ENCODE data around the gene GMDS. TPM values are rescaled to one million over a fixed set of nuclear protein-coding genes. Genes with fewer than 3 reads are reported as not detected.
A peak's percentile ranks its signal among the peaks of the same experiment; 100 is the strongest.

The GMDS gene
- total and polyA plus RNA-seq, 2 donors (not counting 3 experiments of a cell fraction or from before 2014, with no cell fraction given): 9.8 to 23.5 TPM

DNA sequence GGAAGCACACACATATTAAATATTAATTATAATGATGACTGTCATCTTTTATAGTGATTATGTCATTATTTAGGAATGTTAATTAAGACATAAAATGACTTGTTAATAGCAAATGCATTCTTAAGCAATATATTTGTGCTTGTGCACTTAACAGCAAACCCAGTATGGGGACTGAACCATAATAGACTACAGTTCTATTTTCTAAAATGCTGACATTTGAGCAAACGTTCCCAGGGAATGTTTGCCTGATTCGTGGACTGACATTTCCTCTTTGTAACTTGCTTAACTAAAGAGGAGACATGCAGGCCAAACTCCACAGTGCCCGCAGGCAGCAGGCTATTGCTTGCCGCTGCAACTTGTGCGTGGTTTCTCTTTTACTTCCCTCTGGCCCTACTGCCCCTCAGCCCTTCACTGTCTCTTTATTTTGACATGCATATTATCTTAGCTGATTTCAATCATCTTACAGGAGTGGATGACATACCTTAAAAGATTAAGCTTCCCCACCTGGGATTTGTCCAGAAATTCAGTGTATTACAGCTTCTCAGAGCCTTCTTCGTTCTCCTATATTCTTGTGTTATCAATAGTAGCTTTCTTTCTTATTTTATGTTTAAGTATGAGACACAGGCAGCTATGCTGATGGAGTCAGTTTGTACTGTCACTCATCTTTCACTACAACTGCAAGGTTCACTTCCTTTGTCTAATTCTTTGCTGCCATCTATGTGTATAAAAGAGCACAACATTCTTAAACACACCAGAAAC is 141.5 kb downstream of the GMDS start:
- no peaks in the 10 kb centered on the region for H3K9me1 ChIP-seq (replicated peaks; ENCODE audit: control insufficient read depth, extremely low read depth, insufficient read depth, low read length)
- H2AFZ ChIP-seq (ENCODE audit: low read depth, low read length): peak overlapping the region; percentile 35
- peak overlapping the region; percentile 46 for H3K27ac ChIP-seq (ENCODE audit: insufficient read depth, low read depth, low read length)
- H3K4me3 ChIP-seq (replicated peaks in 1 of 3; ENCODE audit: insufficient read depth in 1 of 3, low read depth in 1 of 3, low read length in 3 of 3): peak overlapping the region in 2 of 3 experiments; percentile 1 to 47
- CTCF ChIA-PET: interaction anchor here (0.6 to 3.4 kb wide), 54 partner anchors 9 to 602 kb away, joined by 3 to 49 read pairs (median 4); partner anchors contain the start of gene FOXC1
- intact Hi-C loops (cut with micrococcal nuclease) (loop anchor here (1.0 to 5.0 kb wide), 12 partner anchors 92 to 530 kb away; partner anchors contain the start of gene FOXC1), dilution Hi-C loops (cut with MboI; ENCODE audit: extremely low pct_ligation_motif_present, low sequenced_read_pairs) (loop anchor here (25.0 kb wide), 3 partner anchors 317 to 533 kb away; partner anchors contain the start of gene FOXC1)
- no peaks in the 10 kb centered on the region for H4K20me1 ChIP-seq (replicated peaks; ENCODE audit: control insufficient read depth, extremely low read depth, insufficient read depth, low read length)
- POLR2A ChIA-PET: interaction anchor here (1.2 kb wide), 1 partner anchor 492 kb away, joined by 5 read pairs; no protein-coding TSS in a partner anchor
- FAIRE-seq (peak; percentile 84), DNase-seq (ENCODE audit: low read depth, low spot score) (peak; percentile 84)
- TF ChIP-seq GATA2 (IDR thresholded peaks at IDR 0.05; ENCODE audit: insufficient read depth, insufficient read length, low read depth, low read length) (no peak), CTCF (IDR thresholded peaks at IDR 0.05; ENCODE audit: extremely low read depth in 1 of 2, insufficient read depth in 1 of 2, low read depth in 1 of 2, low read length in 2 of 2) (peak; percentile 37 to 40)
- peak overlapping the region; percentile 87 for H3K4me2 ChIP-seq (ENCODE audit: insufficient read depth, low read length)
- H3K79me2 ChIP-seq (ENCODE audit: control insufficient read depth, insufficient read depth, low read length): no peaks in the 10 kb centered on the region
- H3K36me3 ChIP-seq (ENCODE audit: control insufficient read depth in 2 of 2, extremely low read depth in 1 of 2, insufficient read depth in 2 of 2, low read length in 2 of 2): no peaks in the 10 kb centered on the region
- H3K9me3 ChIP-seq (replicated peaks; ENCODE audit: control insufficient read depth, insufficient read depth, low read length): no peaks in the 10 kb centered on the region
- H3K27me3 ChIP-seq (ENCODE audit: control insufficient read depth in 2 of 2, insufficient read depth in 2 of 2, low read length in 2 of 2): no peaks in the 10 kb centered on the region
- peak overlapping the region; percentile 47 for H3K9ac ChIP-seq (replicated peaks; ENCODE audit: extremely low read depth, insufficient read depth, low read length)
- BruUV-seq (replicated peaks): no TSS peak
- peaks cover 21% of the 10 kb centered on the region for H3K4me1 ChIP-seq (ENCODE audit: control insufficient read depth, extremely low read depth, insufficient read depth, low read length)

- no peaks in the 10 kb centered on the region for H3K9me1 ChIP-seq (replicated peaks; ENCODE audit: control insufficient read depth, extremely low read depth, insufficient read depth, low read length)
- H3K9ac ChIP-seq (replicated peaks; ENCODE audit: extremely low read depth, insufficient read depth, low read length): no peak overlapping the region
- dilution Hi-C loops (cut with MboI; ENCODE audit: extremely low pct_ligation_motif_present, low sequenced_read_pairs) (loop anchor here (25.0 kb wide), 3 partner anchors 316 to 534 kb away; partner anchors contain the start of gene FOXC1), intact Hi-C loops (cut with micrococcal nuclease) (loop anchor here (5.0 kb wide), 1 partner anchor 211 kb away; no protein-coding TSS in a partner anchor)
- BruUV-seq (replicated peaks): no TSS peak
- no peaks in the 10 kb centered on the region for H4K20me1 ChIP-seq (replicated peaks; ENCODE audit: control insufficient read depth, extremely low read depth, insufficient read depth, low read length)
- POLR2A ChIA-PET: no interaction called here
- H3K79me2 ChIP-seq (ENCODE audit: control insufficient read depth, insufficient read depth, low read length): no peaks in the 10 kb centered on the region
- no peak for TF ChIP-seq CTCF (IDR thresholded peaks at IDR 0.05; ENCODE audit: extremely low read depth in 1 of 2, insufficient read depth in 1 of 2, low read depth in 1 of 2, low read length in 2 of 2)
- no peak for TF ChIP-seq MAX (IDR thresholded peaks at IDR 0.05; ENCODE audit: insufficient read depth, insufficient read length)
- no peak for TF ChIP-seq FOS (IDR thresholded peaks at IDR 0.05; ENCODE audit: borderline replicate concordance, insufficient read depth, low read length)
- no peak for TF ChIP-seq JUN (IDR thresholded peaks at IDR 0.05; ENCODE audit: borderline replicate concordance, insufficient read depth, insufficient read length, low read depth)
- no peak for TF ChIP-seq POLR2AphosphoS5 (IDR thresholded peaks at IDR 0.05; ENCODE audit: insufficient read depth, low read depth, low read length)
- no peak for TF ChIP-seq EZH2 (IDR thresholded peaks at IDR 0.05; ENCODE audit: borderline replicate concordance, low read depth, low read length, severe bottlenecking)
- TF ChIP-seq POLR2A (IDR thresholded peaks at IDR 0.05; ENCODE audit: low read depth, low read length): no peak
- no peak for TF ChIP-seq MYC (IDR thresholded peaks at IDR 0.05; ENCODE audit: low read depth, low read length)
- TF ChIP-seq GATA2 (IDR thresholded peaks at IDR 0.05; ENCODE audit: insufficient read depth, insufficient read length, low read depth, low read length): no peak
- DNase-seq (ENCODE audit: low read depth, low spot score): peak; percentile 69
- H3K4me3 ChIP-seq (replicated peaks in 1 of 3; ENCODE audit: insufficient read depth in 1 of 3, low read depth in 1 of 3, low read length in 3 of 3): no peak overlapping the region
- peaks cover 21% of the 10 kb centered on the region for H3K4me1 ChIP-seq (ENCODE audit: control insufficient read depth, extremely low read depth, insufficient read depth, low read length)
- no peak for FAIRE-seq
- CTCF ChIA-PET: interaction anchor here (0.7 to 3.4 kb wide), 4 partner anchors 208 to 498 kb away, joined by 3 to 49 read pairs (median 11); partner anchors contain the start of gene FOXC1
- H2AFZ ChIP-seq (ENCODE audit: low read depth, low read length): no peak overlapping the region
- peak overlapping the region; percentile 22 for H3K27ac ChIP-seq (ENCODE audit: insufficient read depth, low read depth, low read length)
- H3K27me3 ChIP-seq (ENCODE audit: control insufficient read depth in 2 of 2, insufficient read depth in 2 of 2, low read length in 2 of 2): no peaks in the 10 kb centered on the region
- H3K4me2 ChIP-seq (ENCODE audit: insufficient read depth, low read length): peak overlapping the region; percentile 93
- H3K36me3 ChIP-seq (ENCODE audit: control insufficient read depth in 2 of 2, extremely low read depth in 1 of 2, insufficient read depth in 2 of 2, low read length in 2 of 2): no peaks in the 10 kb centered on the region
- no peaks in the 10 kb centered on the region for H3K9me3 ChIP-seq (replicated peaks; ENCODE audit: control insufficient read depth, insufficient read depth, low read length)
Measured at GRCh38 chr6:2102966-2103365, 142.4 kb downstream of the GMDS start.

Measured in endothelial cell of umbilical vein (primary cell).